Fibroblast of mammary gland (primary cell): ENCODE measurements around the gene FAM120A.
"Not testable (repeated sequence)": the region's sequence is repeated elsewhere in the genome, so short reads cannot be mapped to it uniquely, and the experiment has no call there.

Experiments used
- DNase-seq: peaks from one replicate; pipeline ENCODE4 v3.0.0-alpha.2; 2010; ENCODE audit warnings: low read depth
- H3K4me3 ChIP-seq: 2 replicates; pipeline ENCODE4 v1.5.1; 2011; ENCODE audit warnings: low read depth, mild to moderate bottlenecking, low read length, moderate library complexity; ENCODE audit not compliant: control insufficient read depth
- TF ChIP-seq, protein P1 (sequence below): conservative IDR thresholded peaks from 2 replicates; pipeline ENCODE4 v1.5.1; 2011; ENCODE audit warnings: low read depth, low read length, inconsistent platforms; ENCODE audit not compliant: control insufficient read depth, insufficient read depth

The FAM120A gene

DNA sequence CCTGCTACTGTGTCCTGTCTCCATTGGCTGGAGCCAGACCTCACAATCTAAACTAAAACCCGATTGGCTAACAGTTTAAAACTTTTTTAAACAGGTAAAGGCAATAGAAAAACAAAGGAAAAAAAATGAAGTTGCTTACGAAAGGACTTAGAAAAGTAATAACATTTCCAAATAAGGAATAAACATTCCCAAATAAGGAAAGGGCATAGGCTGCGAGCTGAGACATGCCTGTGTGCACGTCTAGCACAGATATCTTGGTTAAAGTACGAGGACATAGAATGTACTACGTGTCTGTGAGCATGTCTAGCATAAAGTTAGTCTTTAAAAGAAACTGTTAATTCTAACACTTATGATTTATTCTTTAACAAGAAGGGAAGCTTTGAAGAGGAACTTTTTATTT lies 15.3 kb upstream of the FAM120A start:
- no peak for DNase-seq
- TF ChIP-seq, protein P1, sequence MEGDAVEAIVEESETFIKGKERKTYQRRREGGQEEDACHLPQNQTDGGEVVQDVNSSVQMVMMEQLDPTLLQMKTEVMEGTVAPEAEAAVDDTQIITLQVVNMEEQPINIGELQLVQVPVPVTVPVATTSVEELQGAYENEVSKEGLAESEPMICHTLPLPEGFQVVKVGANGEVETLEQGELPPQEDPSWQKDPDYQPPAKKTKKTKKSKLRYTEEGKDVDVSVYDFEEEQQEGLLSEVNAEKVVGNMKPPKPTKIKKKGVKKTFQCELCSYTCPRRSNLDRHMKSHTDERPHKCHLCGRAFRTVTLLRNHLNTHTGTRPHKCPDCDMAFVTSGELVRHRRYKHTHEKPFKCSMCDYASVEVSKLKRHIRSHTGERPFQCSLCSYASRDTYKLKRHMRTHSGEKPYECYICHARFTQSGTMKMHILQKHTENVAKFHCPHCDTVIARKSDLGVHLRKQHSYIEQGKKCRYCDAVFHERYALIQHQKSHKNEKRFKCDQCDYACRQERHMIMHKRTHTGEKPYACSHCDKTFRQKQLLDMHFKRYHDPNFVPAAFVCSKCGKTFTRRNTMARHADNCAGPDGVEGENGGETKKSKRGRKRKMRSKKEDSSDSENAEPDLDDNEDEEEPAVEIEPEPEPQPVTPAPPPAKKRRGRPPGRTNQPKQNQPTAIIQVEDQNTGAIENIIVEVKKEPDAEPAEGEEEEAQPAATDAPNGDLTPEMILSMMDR = no peak
- H3K4me3 ChIP-seq = no peak overlapping the region

GRCh38 chr9:93436655-93437407 lies 14.7 kb upstream of the FAM120A start:
- no peak for DNase-seq
- H3K4me3 ChIP-seq = no peak overlapping the region
- TF ChIP-seq, protein P1 = no peak

GRCh38 chr9:93437996-93438395 lies 13.5 kb upstream of the FAM120A start:
- no peak overlapping the region for H3K4me3 ChIP-seq
- DNase-seq = no peak
- TF ChIP-seq, protein P1 = no peak

DNA sequence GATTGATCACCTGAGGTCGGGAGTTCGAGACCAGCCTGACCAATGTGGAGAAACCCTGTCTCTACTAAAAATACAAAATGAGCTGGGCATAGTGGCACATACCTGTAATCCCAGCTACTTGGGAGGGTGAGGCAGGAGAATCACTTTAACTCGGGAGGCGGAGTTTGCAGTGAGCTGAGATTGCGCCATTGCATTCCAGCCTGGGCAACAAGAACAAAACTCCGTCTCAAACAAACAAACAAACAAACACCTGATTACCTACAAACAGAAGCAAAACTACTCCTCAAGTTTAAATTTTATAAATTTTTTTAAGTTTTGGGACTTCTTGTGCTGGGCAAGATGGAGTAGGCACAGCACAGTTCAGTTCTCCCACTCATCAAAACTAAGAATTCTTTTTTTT lies 12.2 kb upstream of the FAM120A start:
- not testable (repeated sequence) for DNase-seq, H3K4me3 ChIP-seq

DNA sequence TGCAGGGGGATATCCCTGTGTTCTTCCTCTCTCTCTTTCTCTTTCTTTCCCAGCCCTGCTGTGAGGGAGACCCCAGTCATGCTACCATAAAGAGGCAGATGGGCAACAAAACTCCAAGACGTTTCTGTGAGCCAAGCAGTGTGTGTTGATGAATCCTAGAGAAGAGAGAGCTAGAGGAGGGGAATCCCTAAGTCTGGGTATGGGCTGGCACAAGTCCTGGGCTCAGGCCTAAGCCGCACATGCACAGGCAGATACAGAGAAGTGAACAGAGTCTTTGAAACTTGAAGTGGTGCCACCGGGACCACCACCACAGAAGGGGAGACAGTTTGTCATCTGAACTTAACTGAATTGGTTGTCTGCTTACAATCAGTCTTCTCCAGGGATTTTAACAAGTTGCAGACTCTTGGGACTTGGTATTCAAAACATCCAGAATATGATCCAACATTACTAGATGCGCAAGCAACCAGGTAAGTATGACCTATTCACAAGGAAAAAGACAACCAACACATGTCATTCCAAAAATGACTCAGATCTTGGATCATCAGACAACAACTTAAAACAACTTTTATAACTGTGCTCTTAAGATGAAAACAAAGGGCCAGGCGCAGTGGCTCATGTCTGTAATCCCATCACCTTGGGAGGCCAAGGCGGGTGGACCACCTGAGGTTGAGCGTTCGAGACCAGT lies 10.4 kb upstream of the FAM120A start:
- no peak overlapping the region for H3K4me3 ChIP-seq
- no peak for DNase-seq
- TF ChIP-seq, protein P1 = no peak

GRCh38 chr9:93446073-93446472 lies 5.4 kb upstream of the FAM120A start:
- DNase-seq = no peak

DNA sequence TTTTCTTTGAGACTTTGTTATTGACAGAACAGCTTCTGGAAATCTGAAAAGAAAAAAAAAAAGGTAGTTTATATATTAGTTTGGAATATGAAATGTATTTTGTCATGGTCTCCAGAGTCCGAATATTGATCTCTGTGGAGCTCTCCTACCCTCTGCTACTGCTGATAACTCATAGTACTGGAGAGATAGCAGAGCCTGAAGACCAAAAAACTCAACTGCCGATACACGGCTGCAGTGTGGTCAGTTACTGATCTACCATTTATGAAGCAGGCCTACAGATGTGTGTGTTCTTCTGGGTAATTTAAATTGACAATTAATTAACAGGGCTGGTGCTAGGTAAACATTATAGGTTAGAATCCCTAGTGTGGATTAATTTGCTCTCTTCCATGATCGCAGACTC lies 3.8 kb upstream of the FAM120A start:
- H3K4me3 ChIP-seq = no peak overlapping the region
- no peak for DNase-seq
- TF ChIP-seq, protein P1 = no peak

More at GRCh38 chr9:93446073-93446472, 5.4 kb upstream of the FAM120A start:
- no peak overlapping the region for H3K4me3 ChIP-seq
- TF ChIP-seq, protein P1 = no peak
